Peyer's patch (tissue), 4 donors: ENCODE results near the gene KLK2.

Experiments
- POLR2A ChIP-seq, 2 donors: fragments of 450-650 bp; IDR thresholded peaks; one replicate each; pipeline ENCODE4 v1.5.1; 2017; ENCODE audit warnings: antibody characterized with exemption in 2 of 2, mild to moderate bottlenecking in 2 of 2, moderate library complexity in 2 of 2
- TF ChIP-seq, protein P1 (sequence below), 6 experiments: fragments of 450-650 bp in 4 of 6; fragments of 200-600 bp in 2 of 6; sonication (generic) in 1 of 6; IDR thresholded peaks; one replicate each; pipeline ENCODE4 v1.5.1; 2017 to 2019; ENCODE audit warnings: antibody characterized with exemption in 6 of 6, mild to moderate bottlenecking in 3 of 6, moderate library complexity in 1 of 6

GRCh38 chr19:50857366-50857765 is 15.9 kb upstream of the KLK2 start:
- TF ChIP-seq, protein P1, sequence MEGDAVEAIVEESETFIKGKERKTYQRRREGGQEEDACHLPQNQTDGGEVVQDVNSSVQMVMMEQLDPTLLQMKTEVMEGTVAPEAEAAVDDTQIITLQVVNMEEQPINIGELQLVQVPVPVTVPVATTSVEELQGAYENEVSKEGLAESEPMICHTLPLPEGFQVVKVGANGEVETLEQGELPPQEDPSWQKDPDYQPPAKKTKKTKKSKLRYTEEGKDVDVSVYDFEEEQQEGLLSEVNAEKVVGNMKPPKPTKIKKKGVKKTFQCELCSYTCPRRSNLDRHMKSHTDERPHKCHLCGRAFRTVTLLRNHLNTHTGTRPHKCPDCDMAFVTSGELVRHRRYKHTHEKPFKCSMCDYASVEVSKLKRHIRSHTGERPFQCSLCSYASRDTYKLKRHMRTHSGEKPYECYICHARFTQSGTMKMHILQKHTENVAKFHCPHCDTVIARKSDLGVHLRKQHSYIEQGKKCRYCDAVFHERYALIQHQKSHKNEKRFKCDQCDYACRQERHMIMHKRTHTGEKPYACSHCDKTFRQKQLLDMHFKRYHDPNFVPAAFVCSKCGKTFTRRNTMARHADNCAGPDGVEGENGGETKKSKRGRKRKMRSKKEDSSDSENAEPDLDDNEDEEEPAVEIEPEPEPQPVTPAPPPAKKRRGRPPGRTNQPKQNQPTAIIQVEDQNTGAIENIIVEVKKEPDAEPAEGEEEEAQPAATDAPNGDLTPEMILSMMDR (IDR thresholded peaks at IDR 0.05) = no peak
- no peak for TF ChIP-seq POLR2A (IDR thresholded peaks at IDR 0.05)
